ENCODE data around the gene DFFA. TPM values are rescaled to one million over a fixed set of nuclear protein-coding genes. Genes with fewer than 3 reads are reported as not detected.

The DFFA gene
- total RNA-seq, 1 donor from 2014 or later = 58.5 TPM

DNA sequence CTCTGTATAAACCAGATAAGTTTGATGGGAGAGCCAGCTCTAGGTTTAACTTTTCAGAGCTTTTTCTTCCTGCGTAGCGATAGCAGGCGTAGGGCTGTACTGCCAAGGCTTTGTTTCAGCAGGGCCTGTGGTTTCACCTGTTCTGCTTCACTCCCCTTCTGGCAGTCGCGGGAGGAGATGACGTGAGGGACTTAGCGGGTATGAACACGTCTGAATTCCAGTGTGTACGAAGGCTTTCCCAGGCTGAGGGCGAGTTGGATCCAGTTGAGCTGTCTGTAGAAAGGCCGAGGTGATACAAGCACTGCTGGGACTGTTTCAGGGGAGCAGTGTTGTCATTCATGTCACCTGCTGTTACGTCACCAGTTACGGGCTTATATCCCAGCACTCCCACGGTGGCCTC, 23.6 kb upstream of the DFFA start:
- Histone ChIP-seq H3K4me1 (peaks cover 42% of the 10 kb centered on the region), H3K27me3 (no peaks in the 10 kb centered on the region), H3K27ac (no peak overlapping the region), H3K9me3 (ENCODE audit: low read depth) (no peaks in the 10 kb centered on the region), H2AFZ (replicated peaks) (no peak overlapping the region), H3K4me2 (no peak overlapping the region), H3K36me3 (no peaks in the 10 kb centered on the region), H4K20me1 (ENCODE audit: low read depth) (peaks cover 44% of the 10 kb centered on the region), H3K9ac (no peak overlapping the region), H3K79me2 (ENCODE audit: low read depth) (peaks cover 90% of the 10 kb centered on the region), H3F3A (ENCODE audit: low read depth) (peaks cover 45% of the 10 kb centered on the region), H3K4me3 (no peak overlapping the region)
- no peak for DNase-seq (ENCODE audit: low spot score)
- H3K27ac Mint-ChIP-seq = no peak overlapping the region
- no peaks in the 10 kb centered on the region for H3K27me3 Mint-ChIP-seq (ENCODE audit: insufficient read depth, low read depth)
- H3K9me3 Mint-ChIP-seq = no peaks in the 10 kb centered on the region
- peaks cover 31% of the 10 kb centered on the region for H3K4me1 Mint-ChIP-seq
- no peak overlapping the region for H3K4me3 Mint-ChIP-seq
- TF ChIP-seq, protein P1, sequence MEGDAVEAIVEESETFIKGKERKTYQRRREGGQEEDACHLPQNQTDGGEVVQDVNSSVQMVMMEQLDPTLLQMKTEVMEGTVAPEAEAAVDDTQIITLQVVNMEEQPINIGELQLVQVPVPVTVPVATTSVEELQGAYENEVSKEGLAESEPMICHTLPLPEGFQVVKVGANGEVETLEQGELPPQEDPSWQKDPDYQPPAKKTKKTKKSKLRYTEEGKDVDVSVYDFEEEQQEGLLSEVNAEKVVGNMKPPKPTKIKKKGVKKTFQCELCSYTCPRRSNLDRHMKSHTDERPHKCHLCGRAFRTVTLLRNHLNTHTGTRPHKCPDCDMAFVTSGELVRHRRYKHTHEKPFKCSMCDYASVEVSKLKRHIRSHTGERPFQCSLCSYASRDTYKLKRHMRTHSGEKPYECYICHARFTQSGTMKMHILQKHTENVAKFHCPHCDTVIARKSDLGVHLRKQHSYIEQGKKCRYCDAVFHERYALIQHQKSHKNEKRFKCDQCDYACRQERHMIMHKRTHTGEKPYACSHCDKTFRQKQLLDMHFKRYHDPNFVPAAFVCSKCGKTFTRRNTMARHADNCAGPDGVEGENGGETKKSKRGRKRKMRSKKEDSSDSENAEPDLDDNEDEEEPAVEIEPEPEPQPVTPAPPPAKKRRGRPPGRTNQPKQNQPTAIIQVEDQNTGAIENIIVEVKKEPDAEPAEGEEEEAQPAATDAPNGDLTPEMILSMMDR (IDR thresholded peaks at IDR 0.05) = no peak
- TF ChIP-seq EZH2 (IDR thresholded peaks at IDR 0.05) (no peak), EZH2phosphoT487 (IDR thresholded peaks at IDR 0.05) (no peak)
- peaks cover 2% of the 10 kb centered on the region for H3K36me3 Mint-ChIP-seq

DNA sequence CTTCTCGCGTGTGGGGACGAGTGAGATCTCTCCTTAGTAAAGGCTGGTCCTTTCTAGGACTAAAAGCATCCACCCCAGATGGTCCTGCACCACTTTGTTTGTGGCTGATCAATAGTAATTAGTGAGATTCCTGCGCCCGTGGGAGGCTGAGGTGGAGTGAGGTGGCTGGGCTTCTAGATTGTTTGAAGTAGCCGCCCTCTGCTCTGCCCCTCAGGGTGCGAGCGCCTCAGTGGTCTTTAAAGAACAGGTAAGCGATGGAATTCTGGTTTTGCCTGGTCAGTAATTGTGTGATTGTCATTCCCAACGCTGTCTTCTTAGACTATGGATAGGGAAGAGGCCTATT, 23.1 kb upstream of the DFFA start:
- Histone ChIP-seq H3K27ac (no peak overlapping the region), H3F3A (ENCODE audit: low read depth) (peaks cover 50% of the 10 kb centered on the region), H3K27me3 (no peaks in the 10 kb centered on the region), H3K4me1 (peaks cover 42% of the 10 kb centered on the region), H3K9me3 (ENCODE audit: low read depth) (no peaks in the 10 kb centered on the region), H3K9ac (no peak overlapping the region), H3K4me2 (peak overlapping the region; percentile 43), H3K4me3 (no peak overlapping the region), H3K36me3 (no peaks in the 10 kb centered on the region), H3K79me2 (ENCODE audit: low read depth) (peaks cover 90% of the 10 kb centered on the region), H2AFZ (replicated peaks) (no peak overlapping the region), H4K20me1 (ENCODE audit: low read depth) (peaks cover 49% of the 10 kb centered on the region)
- H3K27ac Mint-ChIP-seq = peak overlapping the region; percentile 61
- DNase-seq (ENCODE audit: low spot score) = no peak
- H3K27me3 Mint-ChIP-seq (ENCODE audit: insufficient read depth, low read depth) = no peaks in the 10 kb centered on the region
- peaks cover 2% of the 10 kb centered on the region for H3K36me3 Mint-ChIP-seq
- no peak for TF ChIP-seq EZH2 (IDR thresholded peaks at IDR 0.05)
- no peak for TF ChIP-seq EZH2phosphoT487 (IDR thresholded peaks at IDR 0.05)
- TF ChIP-seq, protein P1 (IDR thresholded peaks at IDR 0.05) = no peak
- H3K9me3 Mint-ChIP-seq = no peaks in the 10 kb centered on the region
- H3K4me1 Mint-ChIP-seq = peaks cover 36% of the 10 kb centered on the region
- no peak overlapping the region for H3K4me3 Mint-ChIP-seq

DNA sequence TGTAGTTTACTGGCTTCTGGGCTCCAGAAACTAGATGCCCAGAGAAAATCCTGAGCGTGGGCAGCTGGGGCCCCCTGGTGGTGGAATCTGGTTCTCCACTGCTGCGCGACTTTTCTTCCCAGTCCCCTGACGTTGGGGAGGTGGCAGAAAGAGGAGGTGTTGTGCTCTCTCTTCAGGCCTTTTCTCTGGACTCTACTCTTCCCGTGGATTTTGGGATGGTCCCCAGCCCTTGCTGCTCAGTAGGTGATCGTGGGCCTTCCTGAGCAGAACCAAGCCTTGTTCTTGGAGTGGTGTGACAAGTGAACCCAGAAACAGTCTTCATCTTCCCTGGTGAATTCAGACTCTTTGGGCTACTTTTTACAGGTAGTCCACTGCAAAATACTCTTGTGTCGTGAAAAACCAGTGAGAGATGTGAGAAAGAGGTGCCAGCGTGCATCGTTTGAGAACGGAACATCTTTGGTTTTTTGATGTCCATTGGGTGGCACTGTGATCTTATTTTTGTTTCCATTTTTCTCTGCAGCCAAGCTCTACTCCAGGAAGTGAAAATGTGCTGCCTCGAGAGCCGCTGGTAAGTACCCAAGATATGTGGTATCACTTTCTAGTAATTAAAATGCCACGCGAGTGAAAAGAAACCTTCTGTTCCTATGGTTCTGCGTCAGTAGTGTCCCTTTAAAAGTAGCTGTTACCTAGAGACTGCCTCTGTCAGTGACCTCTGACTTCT, 22.6 kb upstream of the DFFA start:
- peak; percentile 81 for DNase-seq (ENCODE audit: low spot score)
- Histone ChIP-seq H3K79me2 (ENCODE audit: low read depth) (peaks cover 86% of the 10 kb centered on the region), H3K4me1 (peaks cover 44% of the 10 kb centered on the region), H2AFZ (replicated peaks) (no peak overlapping the region), H3K9me3 (ENCODE audit: low read depth) (no peaks in the 10 kb centered on the region), H3K36me3 (no peaks in the 10 kb centered on the region), H4K20me1 (ENCODE audit: low read depth) (peaks cover 53% of the 10 kb centered on the region), H3K4me3 (no peak overlapping the region), H3K27me3 (no peaks in the 10 kb centered on the region), H3K27ac (no peak overlapping the region), H3K9ac (no peak overlapping the region), H3F3A (ENCODE audit: low read depth) (peaks cover 55% of the 10 kb centered on the region), H3K4me2 (peak overlapping the region; percentile 43)
- peak overlapping the region; percentile 61 for H3K27ac Mint-ChIP-seq
- no peaks in the 10 kb centered on the region for H3K9me3 Mint-ChIP-seq
- peaks cover 41% of the 10 kb centered on the region for H3K4me1 Mint-ChIP-seq
- H3K4me3 Mint-ChIP-seq = peak overlapping the region; percentile 49
- no peaks in the 10 kb centered on the region for H3K27me3 Mint-ChIP-seq (ENCODE audit: insufficient read depth, low read depth)
- TF ChIP-seq EZH2 (IDR thresholded peaks at IDR 0.05) (no peak), EZH2phosphoT487 (IDR thresholded peaks at IDR 0.05) (no peak)
- TF ChIP-seq, protein P1 (IDR thresholded peaks at IDR 0.05) = peak; percentile 95
- peaks cover 2% of the 10 kb centered on the region for H3K36me3 Mint-ChIP-seq

Data from neural progenitor cell (in vitro differentiated cells).